GM12873 (cell line): ENCODE data around the gene ARHGEF17.
A peak's percentile ranks its signal among the peaks of the same experiment; 100 is the strongest.

ENCODE experiments used
- CTCF ChIP-seq: IDR thresholded peaks from 2 replicates; pipeline ENCODE4 v1.5.1; 2012; ENCODE audit warnings: low read depth, mild to moderate bottlenecking, moderate library complexity, low read length, control low read depth; ENCODE audit not compliant: insufficient read depth; ENCODE audit errors: missing control alignments

ARHGEF17 gene

GRCh38 chr11:73399636-73400035 lies 91.6 kb downstream of the ARHGEF17 start:
- no peak for TF ChIP-seq CTCF

- TF ChIP-seq CTCF = no peak
These were observed 92.2 kb downstream of the ARHGEF17 start for GRCh38 chr11:73400293-73400692.

- no peak for TF ChIP-seq CTCF
These were observed 93.3 kb downstream of the ARHGEF17 start for GRCh38 chr11:73401217-73401923.

- TF ChIP-seq CTCF = no peak
These were observed 94.1 kb downstream of the ARHGEF17 start for GRCh38 chr11:73401924-73402833.

- TF ChIP-seq CTCF = peak; percentile 41
These were observed 94.7 kb downstream of the ARHGEF17 start for GRCh38 chr11:73402834-73403185.

- TF ChIP-seq CTCF = no peak
These were observed 95.5 kb downstream of the ARHGEF17 start for GRCh38 chr11:73403541-73403940.

- TF ChIP-seq CTCF = peak; percentile 18
These were observed 96.0 kb downstream of the ARHGEF17 start for GRCh38 chr11:73404048-73404447.
